Activated T-cell treated with anti-CD3 and anti-CD28 coated beads, Interleukin-2, amount 50 U/mL, for 4 hours (primary cell): ENCODE data around the gene FAM131A. TPM values are rescaled to one million over a fixed set of nuclear protein-coding genes. Genes with fewer than 3 reads are reported as not detected.

Source experiments
- ATAC-seq, 2 donors: fragments of 200-7000 bp; cut with Tn5 transposase; one replicate each; pipeline ENCODE4 v1.10.0; 2021
- DNase-seq: peaks from one replicate; pipeline ENCODE4 v3.0.0-alpha.2; 2020
- H3K27me3 Mint-ChIP-seq: one replicate; pipeline ENCODE4 v1.8.0; 2021; ENCODE audit warnings: low read depth, mixed read lengths
- H3K36me3 Mint-ChIP-seq: one replicate; pipeline ENCODE4 v1.8.0; 2022; ENCODE audit warnings: mixed read lengths; ENCODE audit not compliant: insufficient read depth
- H3K4me1 Mint-ChIP-seq: one replicate; pipeline ENCODE4 v1.8.0; 2021; ENCODE audit warnings: low read depth, mixed read lengths
- H3K4me3 Mint-ChIP-seq: one replicate; pipeline ENCODE4 v1.8.0; 2021; ENCODE audit warnings: mild to moderate bottlenecking, moderate library complexity, mixed read lengths
- H3K9me3 Mint-ChIP-seq: one replicate; pipeline ENCODE4 v1.8.0; 2021; ENCODE audit warnings: mixed read lengths
- total RNA-seq, 3 donors: library from RNA; stranded (reverse); gene quantifications; one replicate each; pipeline ENCODE4 v1.2.1, GENCODE V29; 2021

FAM131A gene
- total RNA-seq, 3 donors from 2014 or later = 3.5 to 4.4 (median 3.7) TPM

- Mint-ChIP-seq H3K27me3 (peaks cover 21% of the 10 kb centered on the region), H3K4me1 (no peaks in the 10 kb centered on the region), H3K36me3 (no peaks in the 10 kb centered on the region), H3K4me3 (no peak overlapping the region), H3K9me3 (no peaks in the 10 kb centered on the region)
- DNase-seq = no peak
- ATAC-seq = no peak
Observed at GRCh38 chr3:184389384-184389783, 52.0 kb downstream of the FAM131A start.

- Mint-ChIP-seq H3K27me3 (peaks cover 19% of the 10 kb centered on the region), H3K36me3 (no peaks in the 10 kb centered on the region)
- no peak for ATAC-seq
Observed at GRCh38 chr3:184389935-184390528, 52.6 kb downstream of the FAM131A start.

GRCh38 chr3:184391266-184391665 is 53.9 kb downstream of the FAM131A start:
- no peak overlapping the region for H3K4me3 Mint-ChIP-seq
- H3K36me3 Mint-ChIP-seq = no peaks in the 10 kb centered on the region
- no peak for DNase-seq
- no peaks in the 10 kb centered on the region for H3K4me1 Mint-ChIP-seq
- ATAC-seq = no peak
- peaks cover 13% of the 10 kb centered on the region for H3K27me3 Mint-ChIP-seq
- no peaks in the 10 kb centered on the region for H3K9me3 Mint-ChIP-seq

More at GRCh38 chr3:184389935-184390528, 52.6 kb downstream of the FAM131A start:
- DNase-seq = no peak
- Mint-ChIP-seq H3K9me3 (no peaks in the 10 kb centered on the region), H3K4me1 (no peaks in the 10 kb centered on the region), H3K4me3 (no peak overlapping the region)

- Mint-ChIP-seq H3K9me3 (no peaks in the 10 kb centered on the region), H3K4me3 (no peak overlapping the region), H3K36me3 (no peaks in the 10 kb centered on the region), H3K27me3 (peaks cover 7% of the 10 kb centered on the region), H3K4me1 (no peaks in the 10 kb centered on the region)
- no peak for ATAC-seq
- no peak for DNase-seq
Observed at GRCh38 chr3:184395320-184395660, 57.9 kb downstream of the FAM131A start.

Other genes starting within 250 kb of the FAM131A start
- gene HTR3E, start 240.5 kb upstream of the FAM131A start, total RNA-seq = not detected
- gene EIF2B5, start 202.2 kb upstream of the FAM131A start, total RNA-seq = 10 to 100 TPM; 91.7 to 94.5 (median 92.6) TPM
- gene DVL3, start 182.2 kb upstream of the FAM131A start, total RNA-seq = 10 to 100 TPM; 38.7 to 46.4 (median 40.3) TPM
- 100 to 1,000 TPM; 242 to 255 (median 251) TPM for gene AP2M1, start 162.7 kb upstream of the FAM131A start, total RNA-seq
- gene ABCF3, start 151.4 kb upstream of the FAM131A start, total RNA-seq = 10 to 100 TPM; 79.7 to 91.2 (median 84.4) TPM
- gene VWA5B2, start 108.0 kb upstream of the FAM131A start, total RNA-seq = under 1 TPM in 1 of 3 donors, not detected in 2; 0.16 TPM
- gene ALG3, start 88.6 kb upstream of the FAM131A start, total RNA-seq = 10 to 100 TPM; 89.9 to 93.7 (median 92.5) TPM
- gene EEF1AKMT4, start 87.9 kb upstream of the FAM131A start, total RNA-seq = 10 to 100 TPM; 15.2 to 19.7 (median 18.1) TPM
- under 1 TPM; 0.34 to 0.53 (median 0.35) TPM for gene CAMK2N2, start 76.0 kb upstream of the FAM131A start, total RNA-seq
- gene ECE2, start 61.6 kb upstream of the FAM131A start, total RNA-seq = not detected
- gene PSMD2, start 38.4 kb upstream of the FAM131A start, total RNA-seq = 100 to 1,000 TPM; 497 to 520 (median 498) TPM
- gene EIF4G1, start 23.0 kb upstream of the FAM131A start, total RNA-seq = 1,000 to 10,000 TPM in 2 of 3 donors, 100 to 1,000 TPM in 1; 990 to 1,057 (median 1,007) TPM
- 1 to 10 TPM; 4.5 to 5.2 (median 5.0) TPM for gene CLCN2, start 24.0 kb downstream of the FAM131A start, total RNA-seq
- gene POLR2H, start 24.1 kb downstream of the FAM131A start, total RNA-seq = 100 to 1,000 TPM; 146 to 170 (median 165) TPM
- not detected for gene THPO, start 40.6 kb downstream of the FAM131A start, total RNA-seq
- under 1 TPM in 2 of 3 donors, not detected in 1; 0.11 to 0.33 TPM for gene CHRD, start 42.5 kb downstream of the FAM131A start, total RNA-seq
- gene EPHB3, start 224.2 kb downstream of the FAM131A start, total RNA-seq = under 1 TPM in 1 of 3 donors, not detected in 2; 0.15 TPM